ENCODE results near the gene SEC61A2. TPM values are rescaled to one million over a fixed set of nuclear protein-coding genes. Genes with fewer than 3 reads are reported as not detected.

SEC61A2 gene
- total RNA-seq, 2 donors from 2014 or later: 2.9 to 13.5 TPM

DNA sequence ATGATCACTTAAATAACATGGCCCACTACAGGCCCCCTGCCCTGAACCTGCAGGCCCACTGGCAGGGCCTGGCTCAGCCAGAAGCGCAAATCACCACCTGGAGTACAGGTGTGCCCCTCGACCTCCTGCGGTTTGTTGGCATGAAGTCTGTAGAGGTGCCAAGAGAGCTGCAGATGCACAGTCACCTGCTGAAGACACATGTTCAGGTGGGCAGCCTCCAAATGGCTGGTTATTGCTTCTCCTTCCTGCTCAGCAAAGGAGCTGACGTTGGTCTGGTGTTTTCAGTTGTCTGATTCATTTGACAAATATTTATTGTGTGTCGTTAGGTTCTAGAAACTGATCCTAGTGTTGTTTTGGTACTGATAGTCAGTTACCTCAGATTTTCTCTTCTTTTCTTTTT lies 31.7 kb upstream of the SEC61A2 start:
- no peak for TF ChIP-seq POLR2AphosphoS5 (IDR thresholded peaks at IDR 0.05)
- no peaks in the 10 kb centered on the region for H3K27me3 ChIP-seq (replicated peaks; ENCODE audit: insufficient read depth)
- no peak overlapping the region for H3K27ac ChIP-seq
- H3K4me1 ChIP-seq (replicated peaks): no peaks in the 10 kb centered on the region
- peaks cover 0 to 7% of the 10 kb centered on the region in 2 donors for H3K36me3 ChIP-seq
- H3K9me3 ChIP-seq: no peaks in the 10 kb centered on the region
- DNase-seq (ENCODE audit: low spot score): no peak
- no peak overlapping the region for H3K4me3 ChIP-seq
- intact Hi-C loops (cut with DNase I): no loop called here
- 67% methylated on average over 5 of the region's 5 CpGs for WGBS

DNA sequence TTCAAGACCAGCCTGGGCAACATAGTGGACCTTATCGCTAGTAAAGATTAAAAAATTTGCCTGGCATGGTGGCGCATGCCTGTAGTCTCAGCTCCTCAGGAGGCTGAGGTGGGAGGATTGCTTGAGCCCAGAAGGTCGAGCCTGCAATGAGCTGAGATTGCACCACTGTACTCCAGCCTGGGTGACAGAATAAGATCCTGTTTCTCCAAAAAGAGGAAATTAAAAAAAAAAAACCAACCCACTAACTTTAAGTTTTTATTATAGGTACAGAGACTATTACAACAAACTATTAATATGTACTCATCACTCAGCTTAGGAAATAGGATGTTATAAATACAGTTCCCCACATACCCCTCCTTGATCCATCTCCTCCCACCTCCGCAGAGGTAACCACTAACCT lies 30.5 kb upstream of the SEC61A2 start:
- DNase-seq (ENCODE audit: low spot score): no peak
- Histone ChIP-seq H3K4me3 (no peak overlapping the region), H3K9me3 (no peaks in the 10 kb centered on the region), H3K36me3 (peaks cover 0 to 14% of the 10 kb centered on the region in 2 donors), H3K4me1 (replicated peaks) (no peaks in the 10 kb centered on the region), H3K27me3 (replicated peaks; ENCODE audit: insufficient read depth) (no peaks in the 10 kb centered on the region), H3K27ac (no peak overlapping the region)
- TF ChIP-seq, protein P1, sequence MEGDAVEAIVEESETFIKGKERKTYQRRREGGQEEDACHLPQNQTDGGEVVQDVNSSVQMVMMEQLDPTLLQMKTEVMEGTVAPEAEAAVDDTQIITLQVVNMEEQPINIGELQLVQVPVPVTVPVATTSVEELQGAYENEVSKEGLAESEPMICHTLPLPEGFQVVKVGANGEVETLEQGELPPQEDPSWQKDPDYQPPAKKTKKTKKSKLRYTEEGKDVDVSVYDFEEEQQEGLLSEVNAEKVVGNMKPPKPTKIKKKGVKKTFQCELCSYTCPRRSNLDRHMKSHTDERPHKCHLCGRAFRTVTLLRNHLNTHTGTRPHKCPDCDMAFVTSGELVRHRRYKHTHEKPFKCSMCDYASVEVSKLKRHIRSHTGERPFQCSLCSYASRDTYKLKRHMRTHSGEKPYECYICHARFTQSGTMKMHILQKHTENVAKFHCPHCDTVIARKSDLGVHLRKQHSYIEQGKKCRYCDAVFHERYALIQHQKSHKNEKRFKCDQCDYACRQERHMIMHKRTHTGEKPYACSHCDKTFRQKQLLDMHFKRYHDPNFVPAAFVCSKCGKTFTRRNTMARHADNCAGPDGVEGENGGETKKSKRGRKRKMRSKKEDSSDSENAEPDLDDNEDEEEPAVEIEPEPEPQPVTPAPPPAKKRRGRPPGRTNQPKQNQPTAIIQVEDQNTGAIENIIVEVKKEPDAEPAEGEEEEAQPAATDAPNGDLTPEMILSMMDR (IDR thresholded peaks at IDR 0.05): no peak
- WGBS: 92% methylated on average over 4 of the region's 4 CpGs
- intact Hi-C loops (cut with DNase I): no loop called here

DNA sequence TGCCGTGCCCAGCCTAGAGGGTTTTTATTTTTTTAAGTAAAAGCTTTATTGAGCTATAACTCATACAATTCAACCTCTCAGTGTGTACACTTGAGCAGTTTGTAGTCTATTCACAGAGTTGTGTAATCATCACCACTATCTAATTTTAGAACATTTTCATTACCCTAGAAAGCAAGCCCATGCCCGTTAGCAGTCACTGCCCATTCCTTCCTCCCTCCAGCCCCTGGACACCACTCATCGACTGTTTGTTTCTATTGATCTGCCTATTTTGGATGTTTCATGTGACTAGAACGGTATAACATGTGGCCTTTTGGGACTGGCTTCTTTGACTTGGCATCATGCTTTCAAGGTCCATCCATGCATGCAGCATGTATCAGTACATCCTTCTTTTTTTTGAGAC lies 25.7 kb upstream of the SEC61A2 start:
- no peak for DNase-seq (ENCODE audit: low spot score)
- TF ChIP-seq, protein P1 (IDR thresholded peaks at IDR 0.05): no peak
- intact Hi-C loops (cut with DNase I): no loop called here
- no peaks in the 10 kb centered on the region for H3K27me3 ChIP-seq (replicated peaks; ENCODE audit: insufficient read depth)
- 76% methylated on average over 4 of the region's 4 CpGs for WGBS
- H3K9me3 ChIP-seq: no peaks in the 10 kb centered on the region
- H3K4me1 ChIP-seq (replicated peaks): no peaks in the 10 kb centered on the region
- no peak overlapping the region for H3K27ac ChIP-seq
- no peak overlapping the region for H3K4me3 ChIP-seq
- H3K36me3 ChIP-seq: peaks cover 0 to 10% of the 10 kb centered on the region in 2 donors

DNA sequence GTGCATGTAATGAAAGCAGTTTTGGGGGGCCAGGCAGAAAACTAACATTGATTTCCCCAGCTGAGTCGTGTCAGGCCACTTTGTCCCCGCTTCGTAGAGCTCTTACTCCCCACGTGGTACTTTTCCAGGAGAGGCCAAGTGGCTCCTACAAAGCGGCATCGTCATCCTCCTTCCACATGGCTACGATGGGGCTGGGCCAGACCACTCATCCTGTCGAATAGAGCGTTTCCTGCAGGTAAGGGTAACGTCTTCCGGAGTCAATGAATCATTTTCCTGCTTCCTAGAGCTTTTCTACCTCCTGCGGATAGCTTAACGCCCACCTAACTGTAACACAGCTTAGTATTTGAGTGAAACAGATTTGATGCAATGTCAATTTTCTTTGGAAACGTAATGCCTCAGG lies 21.7 kb upstream of the SEC61A2 start:
- Histone ChIP-seq H3K4me3 (no peak overlapping the region), H3K27me3 (replicated peaks; ENCODE audit: insufficient read depth) (no peaks in the 10 kb centered on the region), H3K36me3 (peaks cover 0 to 10% of the 10 kb centered on the region in 2 donors), H3K9me3 (no peaks in the 10 kb centered on the region), H3K27ac (no peak overlapping the region), H3K4me1 (replicated peaks) (no peaks in the 10 kb centered on the region)
- DNase-seq (ENCODE audit: low spot score): no peak
- WGBS: 87% methylated on average over 14 of the region's 14 CpGs
- intact Hi-C loops (cut with DNase I): no loop called here
- no peak for TF ChIP-seq POLR2AphosphoS5 (IDR thresholded peaks at IDR 0.05)
- TF ChIP-seq, protein P1 (IDR thresholded peaks at IDR 0.05): no peak
- TF ChIP-seq POLR2A (IDR thresholded peaks at IDR 0.05): no peak

DNA sequence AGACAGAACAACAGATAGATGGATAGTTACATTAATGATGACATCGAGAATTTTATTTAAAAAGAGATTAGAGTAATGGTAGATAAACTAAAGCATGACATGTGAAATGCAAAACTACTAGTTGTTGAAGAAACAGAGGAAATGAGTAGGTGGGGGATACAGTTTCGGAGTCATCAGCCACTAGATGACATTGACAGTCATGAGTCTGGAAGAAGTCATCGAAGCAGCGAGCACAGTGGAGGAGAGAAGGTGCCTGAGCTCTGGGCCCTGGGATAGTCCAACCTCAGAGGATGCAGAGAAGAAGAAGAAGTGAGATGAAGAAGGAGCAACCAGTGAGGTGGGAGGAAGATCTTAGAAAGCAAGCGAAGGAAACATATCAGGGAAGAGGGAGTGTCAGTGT lies 20.2 kb upstream of the SEC61A2 start:
- Histone ChIP-seq H3K27me3 (replicated peaks; ENCODE audit: insufficient read depth) (no peaks in the 10 kb centered on the region), H3K4me1 (replicated peaks) (no peaks in the 10 kb centered on the region), H3K4me3 (no peak overlapping the region), H3K36me3 (peaks cover 0 to under 1% of the 10 kb centered on the region in 2 donors), H3K27ac (no peak overlapping the region), H3K9me3 (no peaks in the 10 kb centered on the region)
- intact Hi-C loops (cut with DNase I): no loop called here
- no peak for DNase-seq (ENCODE audit: low spot score)
- WGBS: 98% methylated on average over 5 of the region's 5 CpGs
- no peak for TF ChIP-seq POLR2A (IDR thresholded peaks at IDR 0.05)
- TF ChIP-seq, protein P1 (IDR thresholded peaks at IDR 0.05): no peak
- no peak for TF ChIP-seq POLR2AphosphoS5 (IDR thresholded peaks at IDR 0.05)
